Parathyroid adenoma (tissue), 2 donors: Measurements from ENCODE around the gene CALCOCO1.

Source experiments
- H2AFZ ChIP-seq: fragments of 300-600 bp; sonication (generic); one replicate; pipeline ENCODE4 v1.7.0; 2017; ENCODE audit warnings: antibody characterized with exemption, mild to moderate bottlenecking
- H3K27ac ChIP-seq: fragments of 300-600 bp; sonication (generic); one replicate; pipeline ENCODE4 v1.7.0; 2017
- H3K27me3 ChIP-seq: fragments of 300-600 bp; sonication (generic); one replicate; pipeline ENCODE4 v1.7.0; 2017; ENCODE audit warnings: low read length; ENCODE audit not compliant: control insufficient read depth, insufficient read depth
- H3K36me3 ChIP-seq: fragments of 300-600 bp; sonication (generic); one replicate; pipeline ENCODE4 v1.7.0; 2017; ENCODE audit warnings: low read length; ENCODE audit not compliant: control insufficient read depth, insufficient read depth
- H3K4me1 ChIP-seq: fragments of 300-600 bp; sonication (generic); one replicate; pipeline ENCODE4 v1.7.0; 2017; ENCODE audit warnings: control low read depth
- H3K4me2 ChIP-seq: fragments of 300-600 bp; sonication (generic); one replicate; pipeline ENCODE4 v1.7.0; 2017; ENCODE audit warnings: low read length
- H3K4me3 ChIP-seq: fragments of 300-600 bp; sonication (generic); one replicate; pipeline ENCODE4 v1.7.0; 2017; ENCODE audit warnings: low read depth, low read length
- H3K79me2 ChIP-seq: fragments of 300-600 bp; sonication (generic); one replicate; pipeline ENCODE4 v1.7.0; 2017; ENCODE audit warnings: control low read depth
- H3K9ac ChIP-seq: fragments of 300-600 bp; sonication (generic); one replicate; pipeline ENCODE4 v1.7.0; 2017; ENCODE audit warnings: mild to moderate bottlenecking
- H3K9me3 ChIP-seq: fragments of 300-600 bp; sonication (generic); one replicate; pipeline ENCODE4 v1.7.0; 2017; ENCODE audit warnings: low read length; ENCODE audit not compliant: control insufficient read depth
- TF ChIP-seq, protein P1 (sequence below): fragments of 300-600 bp; sonication (generic); IDR thresholded peaks from one replicate; pipeline ENCODE4 v1.7.0; 2017; ENCODE audit warnings: antibody characterized with exemption, mild to moderate bottlenecking
- donor health status: primary hyperparathyroidism.

The CALCOCO1 gene

GRCh38 chr12:53727310-53728041 lies at the start of gene CALCOCO1:
CALCOCO1 (minus strand) TSS chr12:53727452; CDS start chr12:53725242, 2,210 bp downstream.
- Histone ChIP-seq H2AFZ (peak within 1 kb of the TSS; percentile 94), H3K9me3 (no peaks in the 10 kb centered on the region), H3K4me3 (peak within 1 kb of the TSS; percentile 81), H3K4me2 (peak within 1 kb of the TSS; percentile 92), H3K79me2 (peaks cover 2% of the 10 kb centered on the region), H3K27ac (peak within 1 kb of the TSS; percentile 36), H3K9ac (peak within 1 kb of the TSS; percentile 4), H3K4me1 (no peaks in the 10 kb centered on the region), H3K36me3 (no peaks in the 10 kb centered on the region), H3K27me3 (no peaks in the 10 kb centered on the region)
- TF ChIP-seq, protein P1, sequence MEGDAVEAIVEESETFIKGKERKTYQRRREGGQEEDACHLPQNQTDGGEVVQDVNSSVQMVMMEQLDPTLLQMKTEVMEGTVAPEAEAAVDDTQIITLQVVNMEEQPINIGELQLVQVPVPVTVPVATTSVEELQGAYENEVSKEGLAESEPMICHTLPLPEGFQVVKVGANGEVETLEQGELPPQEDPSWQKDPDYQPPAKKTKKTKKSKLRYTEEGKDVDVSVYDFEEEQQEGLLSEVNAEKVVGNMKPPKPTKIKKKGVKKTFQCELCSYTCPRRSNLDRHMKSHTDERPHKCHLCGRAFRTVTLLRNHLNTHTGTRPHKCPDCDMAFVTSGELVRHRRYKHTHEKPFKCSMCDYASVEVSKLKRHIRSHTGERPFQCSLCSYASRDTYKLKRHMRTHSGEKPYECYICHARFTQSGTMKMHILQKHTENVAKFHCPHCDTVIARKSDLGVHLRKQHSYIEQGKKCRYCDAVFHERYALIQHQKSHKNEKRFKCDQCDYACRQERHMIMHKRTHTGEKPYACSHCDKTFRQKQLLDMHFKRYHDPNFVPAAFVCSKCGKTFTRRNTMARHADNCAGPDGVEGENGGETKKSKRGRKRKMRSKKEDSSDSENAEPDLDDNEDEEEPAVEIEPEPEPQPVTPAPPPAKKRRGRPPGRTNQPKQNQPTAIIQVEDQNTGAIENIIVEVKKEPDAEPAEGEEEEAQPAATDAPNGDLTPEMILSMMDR, result no peak

DNA sequence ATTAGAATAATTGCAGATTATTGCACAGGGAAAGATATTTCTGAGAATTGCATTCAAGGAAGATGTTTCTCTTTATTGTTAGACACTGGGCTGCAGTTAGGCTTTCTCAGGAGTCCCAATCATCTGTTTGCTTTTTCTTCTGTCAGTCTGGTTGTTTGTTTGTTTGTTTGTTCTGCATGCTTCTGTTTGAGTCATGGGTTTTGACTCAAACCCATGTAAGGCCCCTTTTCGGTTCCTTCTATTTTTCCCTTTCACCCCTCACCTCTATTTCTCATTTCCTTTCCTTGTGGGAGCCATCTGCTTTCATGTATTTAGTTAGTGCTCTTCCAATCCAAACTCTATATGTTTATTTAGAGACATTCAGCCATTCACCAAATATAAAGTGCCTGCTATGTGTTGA lies 49.6 kb upstream of the CALCOCO1 start:
- H2AFZ ChIP-seq, result no peak overlapping the region
- H3K9ac ChIP-seq, result no peak overlapping the region
- H3K27ac ChIP-seq, result no peak overlapping the region
- TF ChIP-seq, protein P1, result no peak
- no peaks in the 10 kb centered on the region for H3K36me3 ChIP-seq
- no peaks in the 10 kb centered on the region for H3K27me3 ChIP-seq
- H3K4me2 ChIP-seq, result no peak overlapping the region
- H3K79me2 ChIP-seq, result no peaks in the 10 kb centered on the region
- H3K9me3 ChIP-seq, result no peaks in the 10 kb centered on the region
- H3K4me1 ChIP-seq, result no peaks in the 10 kb centered on the region
- H3K4me3 ChIP-seq, result no peak overlapping the region

DNA sequence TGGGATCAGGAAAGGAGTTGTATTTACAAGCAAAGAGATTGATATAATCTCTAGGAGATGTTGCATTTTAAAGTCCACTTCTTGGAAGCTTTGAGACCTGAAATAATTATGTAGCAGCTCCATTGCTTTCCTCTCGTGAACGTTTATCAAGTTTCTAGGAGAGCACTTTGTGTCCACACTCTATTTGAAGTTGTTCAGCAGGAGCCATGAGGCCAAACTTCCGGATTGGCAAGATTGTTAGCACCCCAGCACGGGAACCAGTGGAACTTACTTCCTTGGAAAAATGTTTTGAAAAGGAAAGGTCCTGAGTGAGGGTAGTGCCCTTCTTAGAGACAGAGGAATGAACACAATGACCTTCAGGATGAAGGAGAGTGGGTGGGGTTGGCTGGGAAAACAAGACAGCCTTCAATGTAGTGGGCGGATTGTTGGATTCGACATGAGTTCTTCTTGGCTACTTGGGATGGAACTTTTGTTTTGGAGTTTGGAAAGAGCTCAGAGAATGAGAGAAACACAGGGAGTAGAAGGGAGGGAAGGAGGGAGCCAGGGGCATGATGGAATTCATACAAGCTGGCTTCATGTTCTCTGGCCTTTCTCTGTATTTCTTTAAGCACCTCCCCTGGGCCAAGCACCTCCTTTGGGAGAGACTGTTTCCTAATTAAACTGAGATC lies 48.4 kb upstream of the CALCOCO1 start:
- Histone ChIP-seq H2AFZ (no peak overlapping the region), H3K9me3 (no peaks in the 10 kb centered on the region), H3K36me3 (no peaks in the 10 kb centered on the region), H3K79me2 (no peaks in the 10 kb centered on the region), H3K4me2 (no peak overlapping the region), H3K9ac (no peak overlapping the region), H3K4me1 (no peaks in the 10 kb centered on the region), H3K27me3 (no peaks in the 10 kb centered on the region), H3K27ac (no peak overlapping the region), H3K4me3 (no peak overlapping the region)
- TF ChIP-seq, protein P1, result no peak

GRCh38 chr12:53770281-53770680 lies 43.0 kb upstream of the CALCOCO1 start:
- H3K27me3 ChIP-seq, result no peaks in the 10 kb centered on the region
- TF ChIP-seq, protein P1, result no peak
- H3K4me1 ChIP-seq, result no peaks in the 10 kb centered on the region
- H2AFZ ChIP-seq, result no peak overlapping the region
- H3K79me2 ChIP-seq, result no peaks in the 10 kb centered on the region
- H3K4me2 ChIP-seq, result no peak overlapping the region
- H3K36me3 ChIP-seq, result no peaks in the 10 kb centered on the region
- H3K9me3 ChIP-seq, result no peaks in the 10 kb centered on the region
- no peak overlapping the region for H3K27ac ChIP-seq
- H3K9ac ChIP-seq, result no peak overlapping the region
- H3K4me3 ChIP-seq, result no peak overlapping the region
